Muscle of leg (tissue), 16 donors: ENCODE measurements around the gene UBQLN4. TPM values are rescaled to one million over a fixed set of nuclear protein-coding genes. Genes with fewer than 3 reads are reported as not detected.

Experiments
- DNase-seq: peaks from one replicate; pipeline ENCODE4 v3.0.0; 2013
- H3K27ac ChIP-seq: one replicate; pipeline ENCODE4 v1.5.1; 2013; ENCODE audit warnings: mild to moderate bottlenecking, low read length, control low read depth
- H3K27me3 ChIP-seq: one replicate; pipeline ENCODE4 v1.6.1; 2013; ENCODE audit warnings: low read length; ENCODE audit not compliant: control insufficient read depth, insufficient read depth
- H3K36me3 ChIP-seq: one replicate; pipeline ENCODE4 v1.6.1; 2013; ENCODE audit warnings: low read length; ENCODE audit not compliant: control insufficient read depth, insufficient read depth
- H3K4me1 ChIP-seq: one replicate; pipeline ENCODE4 v1.6.1; 2013; ENCODE audit warnings: low read length; ENCODE audit not compliant: control insufficient read depth, insufficient read depth
- H3K4me3 ChIP-seq: one replicate; pipeline ENCODE4 v1.5.1; 2013; ENCODE audit warnings: low read length, control low read depth
- H3K9me3 ChIP-seq: replicated peaks from 2 replicates; pipeline ENCODE4 v1.6.1; 2013; ENCODE audit warnings: low read depth, low read length; ENCODE audit not compliant: control insufficient read depth
- WGBS: methylation state at CpG from one replicate; pipeline ENCODE4 v1.1.5; 2013; ENCODE audit warnings: missing lambda C conversion rate; ENCODE audit not compliant: insufficient coverage; 5-methylcytosine and 5-hydroxymethylcytosine counted together
- long read RNA-seq, 11 donors: transcript quantifications; one replicate each; lab custom pipeline, GENCODE V29; 2026
- polyA plus RNA-seq, 8 donors: library from polyadenylated mRNA; unstranded; fragments of 120-200 nt; gene quantifications; one replicate each; pipeline versions ENCODE4 v1.2.1 to v1.2.3, GENCODE V29; 2013; ENCODE audit warnings: inconsistent platforms in 1 of 8, low replicate concordance in 1 of 8; ENCODE audit not compliant: insufficient read length in 8 of 8, insufficient read depth in 1 of 8
- total RNA-seq: library from RNA; stranded (reverse); fragments of 120-200 nt; gene quantifications from one replicate; pipeline ENCODE4 v1.2.4, GENCODE V29; 2013

Gene UBQLN4
- 19.2 TPM for total RNA-seq
- polyA plus RNA-seq, result 10 to 100 TPM; 40.1 to 48.0 (median 43.8) TPM
- long read RNA-seq, donor 1, partial matches to known transcripts, result 0 of 1 reads
- long read RNA-seq, donor 1, other reads (novel, unspliced or antisense), result 0 of 1 reads
- long read RNA-seq, donor 2, result 0 reads
- long read RNA-seq, donor 3, transcript UBQLN4-201 (11 exons, 3,576 nt), result major isoform, 13 of 19 reads
- long read RNA-seq, donor 3, partial matches to known transcripts, result 6 of 19 reads
- long read RNA-seq, donor 3, other reads (novel, unspliced or antisense), result 0 of 19 reads
- long read RNA-seq, donor 4, partial matches to known transcripts, result 25 of 25 reads
- long read RNA-seq, donor 4, other reads (novel, unspliced or antisense), result 0 of 25 reads
- long read RNA-seq, donor 5, transcript UBQLN4-201 (11 exons, 3,576 nt), result major isoform, 7 of 39 reads
- long read RNA-seq, donor 5, partial matches to known transcripts, result 32 of 39 reads
- long read RNA-seq, donor 5, other reads (novel, unspliced or antisense), result 0 of 39 reads
- long read RNA-seq, donor 6, transcript UBQLN4-201 (11 exons, 3,576 nt), result major isoform, 6 of 14 reads
- long read RNA-seq, donor 6, partial matches to known transcripts, result 8 of 14 reads
- long read RNA-seq, donor 6, other reads (novel, unspliced or antisense), result 0 of 14 reads
- long read RNA-seq, donor 7, partial matches to known transcripts, result 9 of 9 reads
- long read RNA-seq, donor 7, other reads (novel, unspliced or antisense), result 0 of 9 reads
- long read RNA-seq, donor 8, partial matches to known transcripts, result 11 of 12 reads
- long read RNA-seq, donor 8, other reads (novel, unspliced or antisense), result 0 of 12 reads
- long read RNA-seq, donor 9, partial matches to known transcripts, result 8 of 8 reads
- long read RNA-seq, donor 9, other reads (novel, unspliced or antisense), result 0 of 8 reads
- long read RNA-seq, donor 10, partial matches to known transcripts, result 11 of 14 reads
- long read RNA-seq, donor 10, other reads (novel, unspliced or antisense), result 0 of 14 reads
- long read RNA-seq, donor 11, partial matches to known transcripts, result 11 of 15 reads
- long read RNA-seq, donor 11, other reads (novel, unspliced or antisense), result 0 of 15 reads

- Histone ChIP-seq H3K9me3 (no peaks in the 10 kb centered on the region), H3K27ac (peak within 1 kb of the TSS; percentile 100), H3K4me3 (peak within 1 kb of the TSS; percentile 89), H3K36me3 (peaks cover 41% of the 10 kb centered on the region), H3K27me3 (no peaks in the 10 kb centered on the region), H3K4me1 (peaks cover 33% of the 10 kb centered on the region)
- peak; percentile 96 for DNase-seq
- WGBS, result under 1% methylated on average over 26 of the region's 49 CpGs
These were observed at the start of gene UBQLN4 for GRCh38 chr1:156053768-156054499. Gene UBQLN4, minus strand, starts transcription at chr1:156053798. Its CDS starts 97 bp downstream, at chr1:156053701.

GRCh38 chr1:156102633-156103511 is 49.3 kb upstream of the UBQLN4 start:
- Histone ChIP-seq H3K4me3 (no peak overlapping the region), H3K27me3 (no peaks in the 10 kb centered on the region), H3K36me3 (peaks cover 2% of the 10 kb centered on the region), H3K4me1 (peaks cover 72% of the 10 kb centered on the region), H3K27ac (peak overlapping the region; percentile 97), H3K9me3 (no peaks in the 10 kb centered on the region)
- WGBS, result 33% methylated on average over 6 of the region's 16 CpGs
- DNase-seq, result peak; percentile 85

- no peak for DNase-seq
- peaks cover 5% of the 10 kb centered on the region for H3K36me3 ChIP-seq
- 44% methylated on average over 3 of the region's 6 CpGs for WGBS
- H3K4me3 ChIP-seq, result no peak overlapping the region
- peaks cover 74% of the 10 kb centered on the region for H3K4me1 ChIP-seq
- no peaks in the 10 kb centered on the region for H3K27me3 ChIP-seq
- H3K27ac ChIP-seq, result peak overlapping the region; percentile 97
- no peaks in the 10 kb centered on the region for H3K9me3 ChIP-seq
These were observed 48.3 kb upstream of the UBQLN4 start for GRCh38 chr1:156101880-156102279.

- no peaks in the 10 kb centered on the region for H3K9me3 ChIP-seq
- H3K27me3 ChIP-seq, result no peaks in the 10 kb centered on the region
- WGBS, result 76% methylated on average over 2 of the region's 4 CpGs
- H3K4me3 ChIP-seq, result no peak overlapping the region
- H3K27ac ChIP-seq, result no peak overlapping the region
- H3K36me3 ChIP-seq, result peaks cover 5% of the 10 kb centered on the region
- no peak for DNase-seq
- peaks cover 74% of the 10 kb centered on the region for H3K4me1 ChIP-seq
These were observed 46.8 kb upstream of the UBQLN4 start for GRCh38 chr1:156100205-156100995.

GRCh38 chr1:156099282-156099681 is 45.7 kb upstream of the UBQLN4 start:
- H3K4me3 ChIP-seq, result no peak overlapping the region
- H3K27me3 ChIP-seq, result no peaks in the 10 kb centered on the region
- DNase-seq, result no peak
- H3K4me1 ChIP-seq, result peaks cover 62% of the 10 kb centered on the region
- H3K36me3 ChIP-seq, result peaks cover 5% of the 10 kb centered on the region
- H3K9me3 ChIP-seq, result no peaks in the 10 kb centered on the region
- H3K27ac ChIP-seq, result no peak overlapping the region
- 92% methylated on average over 2 of the region's 3 CpGs for WGBS

GRCh38 chr1:156098784-156099183 is 45.2 kb upstream of the UBQLN4 start:
- H3K9me3 ChIP-seq, result no peaks in the 10 kb centered on the region
- no peaks in the 10 kb centered on the region for H3K27me3 ChIP-seq
- H3K4me1 ChIP-seq, result peaks cover 58% of the 10 kb centered on the region
- H3K27ac ChIP-seq, result no peak overlapping the region
- no peak for DNase-seq
- no peak overlapping the region for H3K4me3 ChIP-seq
- 43% methylated on average over 1 of the region's 2 CpGs for WGBS
- peaks cover 10% of the 10 kb centered on the region for H3K36me3 ChIP-seq

- no peaks in the 10 kb centered on the region for H3K9me3 ChIP-seq
- WGBS, result 86% methylated on average over 4 of the region's 9 CpGs
- peaks cover 16% of the 10 kb centered on the region for H3K36me3 ChIP-seq
- H3K27me3 ChIP-seq, result no peaks in the 10 kb centered on the region
- no peak for DNase-seq
- H3K27ac ChIP-seq, result peak overlapping the region; percentile 95
- no peak overlapping the region for H3K4me3 ChIP-seq
- peaks cover 46% of the 10 kb centered on the region for H3K4me1 ChIP-seq
These were observed 44.0 kb upstream of the UBQLN4 start for GRCh38 chr1:156097499-156098178.

GRCh38 chr1:156096640-156097391 is 43.2 kb upstream of the UBQLN4 start:
- Histone ChIP-seq H3K27ac (peak overlapping the region; percentile 95), H3K36me3 (peaks cover 16% of the 10 kb centered on the region), H3K9me3 (no peaks in the 10 kb centered on the region), H3K27me3 (no peaks in the 10 kb centered on the region), H3K4me3 (no peak overlapping the region), H3K4me1 (peaks cover 38% of the 10 kb centered on the region)
- WGBS, result 18% methylated on average over 8 of the region's 14 CpGs
- peak; percentile 93 for DNase-seq
